Heart left ventricle (tissue), 16 donors: Measurements from ENCODE around the gene LGALS4. TPM values are rescaled to one million over a fixed set of nuclear protein-coding genes. Genes with fewer than 3 reads are reported as not detected.
"Not testable (repeated sequence)": the region's sequence is repeated elsewhere in the genome, so short reads cannot be mapped to it uniquely, and the experiment has no call there.

Experiments
- ATAC-seq, 4 donors: fragments of 200-7000 bp; cut with Tn5 transposase; one replicate each; pipeline ENCODE4 v1.9.1; 2020 to 2022; ENCODE audit warnings: moderate library complexity in 4 of 4, mild to moderate bottlenecking in 3 of 4, moderate number of reproducible peaks in 1 of 4
- DNase-seq, 5 donors: peaks; one replicate each; pipeline ENCODE4 v3.0.0-alpha.2; 2020
- H3K27ac ChIP-seq, 12 donors: fragments of 200-600 bp; sonication (generic) in 4 of 12; one replicate each; pipeline versions ENCODE4 v1.5.0 to v1.8.0; 2016 to 2022; ENCODE audit warnings: mild to moderate bottlenecking in 2 of 12
- H3K27me3 ChIP-seq, 9 donors: fragments of 200-600 bp; sonication (generic) in 2 of 9; one replicate each; pipeline versions ENCODE4 v1.5.1 to v1.8.0; 2016 to 2022; ENCODE audit warnings: mild to moderate bottlenecking in 3 of 9
- H3K36me3 ChIP-seq, 9 donors: fragments of 200-600 bp; sonication (generic) in 2 of 9; one replicate each; pipeline versions ENCODE4 v1.5.0 to v1.8.0; 2018 to 2022; ENCODE audit warnings: mild to moderate bottlenecking in 2 of 9
- H3K4me1 ChIP-seq, 12 donors: fragments of 200-600 bp; sonication (generic) in 4 of 12; one replicate each; pipeline versions ENCODE4 v1.5.0 to v1.8.0; 2016 to 2022; ENCODE audit warnings: mild to moderate bottlenecking in 3 of 12
- H3K4me3 ChIP-seq, 12 donors: fragments of 200-600 bp; sonication (generic) in 4 of 12; one replicate each; pipeline versions ENCODE4 v1.5.0 to v1.8.0; 2017 to 2022; ENCODE audit warnings: mild to moderate bottlenecking in 9 of 12, moderate library complexity in 4 of 12
- H3K9me3 ChIP-seq, 12 donors: fragments of 200-600 bp; sonication (generic) in 4 of 12; one replicate each; pipeline versions ENCODE4 v1.5.0 to v1.8.0; 2016 to 2022; ENCODE audit warnings: mild to moderate bottlenecking in 1 of 12
- POLR2A ChIP-seq, 2 donors: fragments of 450-650 bp; IDR thresholded peaks; one replicate each; pipeline ENCODE4 v1.6.1; 2017; ENCODE audit warnings: antibody characterized with exemption in 2 of 2, mild to moderate bottlenecking in 2 of 2, moderate library complexity in 2 of 2
- WGBS, 4 donors: extraction: QIAGEN DNeasy Blood & Tissue Kit in 2 of 4; methylation state at CpG; one replicate each; pipeline versions ENCODE4 v1.1.5 to v1.1.7; 2013 to 2018; 5-methylcytosine and 5-hydroxymethylcytosine counted together
- intact Hi-C, 10 donors: fragments of 100-400 bp; cut with DNase I; formaldehyde crosslinking; loops; one replicate each; pipeline versions ENCODE4 v1.11.1 to v1.14.2; 2022
- polyA plus RNA-seq, 2 donors: library from polyadenylated mRNA; stranded (reverse); fragments of 200-250 nt; gene quantifications; one replicate each; pipeline ENCODE4 v1.2.3, GENCODE V29; 2013
- total RNA-seq, 9 donors: library from RNA; depleted of rRNA in 2 of 9; stranded (reverse); fragments of >200 nt in 2 of 9; fragmentation: NEBNext Ultra II Directional in 3 of 9; extraction: Animal tissue kit (Norgen Biotek cat#: 25700) in 3 of 9; gene quantifications; one replicate each; pipeline versions ENCODE4 v1.1.0 to v1.2.4, GENCODE V29; 2016 to 2023
- TF ChIP-seq, protein P1 (sequence below), 12 donors: fragments of 200-600 bp; sonication (generic) in 4 of 12; IDR thresholded peaks; one replicate each; pipeline versions ENCODE4 v1.5.0 to v1.8.0; 2018 to 2022; ENCODE audit warnings: antibody characterized with exemption in 12 of 12, mild to moderate bottlenecking in 5 of 12
- donor health status: ischemic (EF 13 %, LVEDD 7.1; RV severe dilation, severe dysfunction).
- donor health status: healthy with polysubstance abuse.
- donor health status: DM: no; HTN: yes; CAD: no.
- donor health status: DM: no; HTN: no; CAD: no.
- donor health status: ischemic (EF 25% LVEDD 6.9; RV normal size, moderate dysfunction).
- donor health status: ischemic (EF 25% LVEDD 5.7; RV mildly dilated, moderate dysfunction).
- donor health status: healthy.
- donor health status: DM: yes; HTN: yes; CAD: no.
- donor health status: ischemic (EF 35%, LVEDD 5.7; RV mildly dilated, moderate dysfunction).
- donor health status: nonischemic (EF 11% LVEDD 7.7; RV severe dilation, severe dysfunction).
- donor health status: DM: yes; HTN: yes; CAD: no.
- donor health status: PGD.
- donor health status: ischemic (EF 29% LVEDD 5.4; RV normal size, mild dysfunction).
- donor health status: nonischemic (EF 23%, LVEDD 6.1; RV moderate dilation, normal function).

LGALS4 gene
- total and polyA plus RNA-seq, 11 donors = 0.35 to 1.3 (median 0.67) TPM; not detected in 2

DNA sequence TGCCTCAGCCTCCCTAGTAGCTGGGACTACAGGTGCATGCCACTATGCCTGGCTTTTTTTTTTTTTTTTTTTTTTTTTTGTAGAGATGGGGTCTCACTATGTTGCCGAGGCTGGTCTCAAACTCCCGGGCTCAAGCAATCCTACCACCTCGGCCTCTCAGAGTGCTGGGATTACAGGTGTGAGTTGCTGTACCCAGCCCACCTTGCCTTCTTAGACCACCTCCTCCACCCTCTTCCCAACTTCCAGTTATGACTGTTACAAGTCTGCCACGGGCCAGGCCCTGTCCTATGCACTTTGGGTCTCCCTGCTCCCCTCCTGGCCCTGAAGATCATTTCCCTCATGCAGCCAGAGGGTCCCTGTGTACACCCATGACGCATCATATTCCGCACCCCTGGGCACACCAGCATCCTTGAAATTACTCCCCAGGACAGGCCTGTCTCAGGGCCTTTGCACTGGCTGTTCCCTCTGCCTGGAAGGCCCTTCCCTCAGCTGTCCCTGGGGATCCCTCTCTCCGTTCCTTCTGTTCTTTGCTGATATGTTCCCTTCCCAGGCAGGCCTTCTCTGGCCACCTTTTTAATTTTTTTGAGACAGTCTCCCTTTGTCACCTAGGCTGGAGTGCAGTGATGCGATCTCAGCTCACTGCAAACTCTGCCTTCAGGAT lies 3.0 kb downstream of the LGALS4 start:
- TF ChIP-seq, protein P1, sequence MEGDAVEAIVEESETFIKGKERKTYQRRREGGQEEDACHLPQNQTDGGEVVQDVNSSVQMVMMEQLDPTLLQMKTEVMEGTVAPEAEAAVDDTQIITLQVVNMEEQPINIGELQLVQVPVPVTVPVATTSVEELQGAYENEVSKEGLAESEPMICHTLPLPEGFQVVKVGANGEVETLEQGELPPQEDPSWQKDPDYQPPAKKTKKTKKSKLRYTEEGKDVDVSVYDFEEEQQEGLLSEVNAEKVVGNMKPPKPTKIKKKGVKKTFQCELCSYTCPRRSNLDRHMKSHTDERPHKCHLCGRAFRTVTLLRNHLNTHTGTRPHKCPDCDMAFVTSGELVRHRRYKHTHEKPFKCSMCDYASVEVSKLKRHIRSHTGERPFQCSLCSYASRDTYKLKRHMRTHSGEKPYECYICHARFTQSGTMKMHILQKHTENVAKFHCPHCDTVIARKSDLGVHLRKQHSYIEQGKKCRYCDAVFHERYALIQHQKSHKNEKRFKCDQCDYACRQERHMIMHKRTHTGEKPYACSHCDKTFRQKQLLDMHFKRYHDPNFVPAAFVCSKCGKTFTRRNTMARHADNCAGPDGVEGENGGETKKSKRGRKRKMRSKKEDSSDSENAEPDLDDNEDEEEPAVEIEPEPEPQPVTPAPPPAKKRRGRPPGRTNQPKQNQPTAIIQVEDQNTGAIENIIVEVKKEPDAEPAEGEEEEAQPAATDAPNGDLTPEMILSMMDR (IDR thresholded peaks at IDR 0.05) = no peak
- no peak for TF ChIP-seq POLR2A (IDR thresholded peaks at IDR 0.05)
- no peak for ATAC-seq
- WGBS, 4 donors = 94 to 98% (median 97%) methylated on average over 7 to 8 of the region's 8 CpGs
- Histone ChIP-seq H3K36me3 (peaks cover 0 to 2% (median 0%) of the 10 kb centered on the region in 9 donors), H3K4me1 (peaks cover 0 to 6% (median 0%) of the 10 kb centered on the region in 12 donors), H3K9me3 (no peaks in the 10 kb centered on the region), H3K27me3 (no peaks in the 10 kb centered on the region), H3K27ac (no peak overlapping the region), H3K4me3 (no peak overlapping the region)
- DNase-seq = no peak
- intact Hi-C loops = loop anchor here in 2 of 10 donors (10.0 kb wide), 2 partner anchors 55 to 75 kb away; no protein-coding TSS in a partner anchor

DNA sequence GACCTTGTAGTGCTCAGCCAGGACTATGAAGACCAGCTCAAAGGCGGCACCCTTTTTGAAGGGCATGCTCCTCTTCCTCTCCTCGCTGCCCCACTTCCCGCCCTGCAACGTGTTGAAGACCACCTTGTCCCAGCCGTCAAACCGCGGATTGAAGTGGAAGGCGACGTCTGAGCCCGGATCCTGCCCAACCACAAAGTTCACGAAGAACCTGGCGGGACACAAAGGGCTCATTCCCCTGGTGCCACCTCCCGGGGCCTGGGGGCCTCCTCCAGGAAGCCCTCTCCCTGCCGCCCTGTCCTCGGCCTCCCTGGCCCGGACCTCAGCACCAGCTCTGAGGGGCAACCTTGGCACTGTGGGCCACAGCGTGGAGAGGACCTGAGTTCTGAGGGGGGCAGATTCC lies 4.0 kb downstream of the LGALS4 start:
- DNase-seq = no peak
- intact Hi-C loops = loop anchor here in 2 of 10 donors (10.0 kb wide), 2 partner anchors 54 to 74 kb away; no protein-coding TSS in a partner anchor
- Histone ChIP-seq H3K36me3 (no peaks in the 10 kb centered on the region), H3K27ac (no peak overlapping the region), H3K4me3 (no peak overlapping the region), H3K27me3 (no peaks in the 10 kb centered on the region), H3K9me3 (no peaks in the 10 kb centered on the region), H3K4me1 (peaks cover 0 to 6% (median 0%) of the 10 kb centered on the region in 12 donors)
- no peak for ATAC-seq
- WGBS, 4 donors = 93 to 95% (median 95%) methylated on average over 17 of the region's 17 CpGs
- TF ChIP-seq POLR2A (IDR thresholded peaks at IDR 0.05) = no peak
- TF ChIP-seq, protein P1 (IDR thresholded peaks at IDR 0.05) = no peak

DNA sequence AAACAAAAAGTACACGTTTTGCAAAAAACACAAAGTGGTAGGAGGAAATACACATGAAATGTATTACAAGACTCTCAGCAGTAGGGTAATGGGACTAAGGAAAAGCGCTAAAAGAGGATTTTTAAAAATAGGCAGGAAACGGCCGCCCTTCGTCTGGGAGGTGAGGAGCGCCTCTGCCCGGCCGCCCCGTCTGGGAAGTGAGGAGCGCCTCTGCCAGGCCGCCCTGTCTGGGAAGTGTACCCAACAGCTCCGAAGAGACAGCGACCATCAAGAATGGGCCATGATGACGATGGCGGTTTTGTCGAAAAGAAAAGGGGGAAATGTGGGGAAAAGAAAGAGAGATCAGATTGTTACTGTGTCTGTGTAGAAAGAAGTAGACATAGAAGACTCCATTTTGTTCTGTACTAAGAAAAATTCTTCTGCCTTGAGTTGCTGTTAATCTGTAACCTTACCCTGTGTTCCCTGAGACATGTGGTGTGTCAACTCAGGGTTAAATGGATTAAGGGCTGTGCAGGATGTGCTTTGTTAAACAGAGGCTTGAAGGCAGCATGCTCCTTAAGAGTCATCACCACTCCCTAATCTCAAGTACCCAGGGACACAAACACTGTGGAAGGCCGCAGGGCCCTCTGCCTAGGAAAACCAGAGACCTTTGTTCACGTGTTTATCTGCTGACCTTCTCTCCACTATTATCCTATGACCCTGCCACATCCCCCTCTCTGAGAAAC lies 5.2 kb downstream of the LGALS4 start:
- H3K4me1 ChIP-seq, H3K9me3 ChIP-seq, ATAC-seq, H3K36me3 ChIP-seq, H3K27me3 ChIP-seq, H3K4me3 ChIP-seq, DNase-seq: not testable (repeated sequence)
- intact Hi-C loops = loop anchor here in 2 of 10 donors (10.0 kb wide), 2 partner anchors 53 to 73 kb away; no protein-coding TSS in a partner anchor
- H3K27ac ChIP-seq = peak overlapping the region in 1 of 12 donors; percentile 28
- 74 to 81% (median 80%) methylated on average over 13 to 18 of the region's 18 CpGs for WGBS, 4 donors

DNA sequence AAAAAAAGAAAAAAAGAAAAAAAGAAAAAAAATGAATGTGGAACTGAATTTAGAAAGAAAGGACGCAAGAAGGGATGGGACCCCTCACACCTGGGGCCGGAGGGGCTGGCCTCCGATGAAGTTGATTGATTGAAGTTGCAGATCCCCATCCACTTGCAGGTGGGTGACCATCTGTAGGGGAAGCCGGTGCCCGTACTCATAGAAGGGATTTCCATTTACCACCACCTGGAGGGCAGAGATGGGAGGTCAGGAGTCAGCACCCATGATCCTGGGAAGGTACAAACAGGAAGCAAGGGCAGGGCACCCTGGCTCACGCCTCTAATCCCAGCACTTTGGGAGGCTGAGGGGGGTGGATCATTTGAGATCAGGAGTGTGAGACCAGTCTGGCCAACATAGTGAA lies 6.4 kb downstream of the LGALS4 start:
- DNase-seq (no peak), ATAC-seq (no peak)
- TF ChIP-seq, protein P1 (IDR thresholded peaks at IDR 0.05) = no peak
- TF ChIP-seq POLR2A (IDR thresholded peaks at IDR 0.05) = no peak
- Histone ChIP-seq H3K4me3 (no peak overlapping the region), H3K4me1 (peaks cover 0 to 6% (median 0%) of the 10 kb centered on the region in 12 donors), H3K27me3 (no peaks in the 10 kb centered on the region), H3K36me3 (no peaks in the 10 kb centered on the region), H3K9me3 (no peaks in the 10 kb centered on the region), H3K27ac (no peak overlapping the region)
- intact Hi-C loops = loop anchor here in 2 of 10 donors (10.0 kb wide), 2 partner anchors 52 to 72 kb away; no protein-coding TSS in a partner anchor
- WGBS, 4 donors = 93 to 96% (median 94%) methylated on average over 6 of the region's 6 CpGs
